CD1c-positive myeloid dendritic cell (primary cell): ENCODE data around the gene TSHR.
"Not testable (repeated sequence)": the region's sequence is repeated elsewhere in the genome, so short reads cannot be mapped to it uniquely, and the experiment has no call there.

ENCODE experiments used
- DNase-seq: peaks from one replicate; pipeline ENCODE4 v3.0.0-alpha.2; 2016; ENCODE audit errors: extremely low spot score

TSHR gene

GRCh38 chr14:81068176-81068782 is 112.9 kb downstream of the TSHR start:
- no peak for DNase-seq

GRCh38 chr14:81070511-81070910 is 115.1 kb downstream of the TSHR start:
- DNase-seq = no peak

- DNase-seq = no peak
These were observed 130.2 kb downstream of the TSHR start for GRCh38 chr14:81085596-81085995.

- DNase-seq = no peak
These were observed 131.8 kb downstream of the TSHR start for GRCh38 chr14:81087230-81087629.

- DNase-seq = no peak
These were observed 135.7 kb downstream of the TSHR start for GRCh38 chr14:81091139-81091538.

- DNase-seq = no peak
These were observed 136.2 kb downstream of the TSHR start for GRCh38 chr14:81091660-81092059.

- DNase-seq = no peak
These were observed 138.2 kb downstream of the TSHR start for GRCh38 chr14:81093651-81094050.

- no peak for DNase-seq
These were observed 140.1 kb downstream of the TSHR start for GRCh38 chr14:81095539-81095938.

GRCh38 chr14:81096656-81097055 is 141.2 kb downstream of the TSHR start:
- no peak for DNase-seq

- no peak for DNase-seq
These were observed 146.8 kb downstream of the TSHR start for GRCh38 chr14:81102217-81102616.

GRCh38 chr14:81103443-81103842 is 148.0 kb downstream of the TSHR start:
- DNase-seq = no peak

GRCh38 chr14:81105378-81105777 is 150.0 kb downstream of the TSHR start:
- DNase-seq = no peak

GRCh38 chr14:81105961-81106360 is 150.5 kb downstream of the TSHR start:
- no peak for DNase-seq

- DNase-seq = no peak
These were observed 154.8 kb downstream of the TSHR start for GRCh38 chr14:81110186-81110585.

GRCh38 chr14:81113176-81113575 is 157.8 kb downstream of the TSHR start:
- peak; percentile 37 for DNase-seq

GRCh38 chr14:81113945-81114820 is 158.8 kb downstream of the TSHR start:
- DNase-seq = not testable (repeated sequence)

GRCh38 chr14:81120501-81120900 is 165.1 kb downstream of the TSHR start:
- DNase-seq = no peak

GRCh38 chr14:81122326-81122725 is 166.9 kb downstream of the TSHR start:
- no peak for DNase-seq

- DNase-seq = peak; percentile 21
These were observed 168.4 kb downstream of the TSHR start for GRCh38 chr14:81123811-81124210.

GRCh38 chr14:81125536-81125935 is 170.1 kb downstream of the TSHR start:
- no peak for DNase-seq

- DNase-seq = peak; percentile 34
These were observed 172.4 kb downstream of the TSHR start for GRCh38 chr14:81127785-81128184.

- DNase-seq = no peak
These were observed 173.8 kb downstream of the TSHR start for GRCh38 chr14:81129242-81129641.

- no peak for DNase-seq
These were observed 177.0 kb downstream of the TSHR start for GRCh38 chr14:81132468-81132867.
